Epithelial cell of esophagus (primary cell): ENCODE results near the gene ME3.
A peak's percentile ranks its signal among the peaks of the same experiment; 100 is the strongest.

Source experiments
- DNase-seq: peaks from one replicate; pipeline ENCODE4 v3.0.0; 2010; ENCODE audit warnings: low read depth
- H3K4me3 ChIP-seq: 2 replicates; pipeline ENCODE4 v1.5.1; 2011; ENCODE audit warnings: mild to moderate bottlenecking, low read length, control low read depth
- CTCF ChIP-seq: IDR thresholded peaks from 2 replicates; pipeline ENCODE4 v1.5.1; 2011; ENCODE audit warnings: low read depth, mild to moderate bottlenecking, low read length, control low read depth, inconsistent platforms; ENCODE audit not compliant: insufficient read depth; ENCODE audit errors: missing control alignments

ME3 gene

GRCh38 chr11:86693518-86693917, 21.1 kb upstream of the ME3 start:
- TF ChIP-seq CTCF, result no peak
- DNase-seq, result no peak
- H3K4me3 ChIP-seq, result no peak overlapping the region

GRCh38 chr11:86692746-86693145, 20.3 kb upstream of the ME3 start:
- no peak for TF ChIP-seq CTCF
- H3K4me3 ChIP-seq, result no peak overlapping the region
- DNase-seq, result no peak

- DNase-seq, result peak; percentile 51
- no peak overlapping the region for H3K4me3 ChIP-seq
- TF ChIP-seq CTCF, result no peak
These were observed 19.9 kb upstream of the ME3 start for GRCh38 chr11:86692317-86692716.

- peak; percentile 90 for DNase-seq
- no peak for TF ChIP-seq CTCF
These were observed 16.2 kb upstream of the ME3 start for GRCh38 chr11:86688398-86689179.

GRCh38 chr11:86687185-86687778, 14.9 kb upstream of the ME3 start:
- TF ChIP-seq CTCF, result no peak
- H3K4me3 ChIP-seq, result no peak overlapping the region
- no peak for DNase-seq

More at GRCh38 chr11:86688398-86689179, 16.2 kb upstream of the ME3 start:
- no peak overlapping the region for H3K4me3 ChIP-seq

- no peak for TF ChIP-seq CTCF
- H3K4me3 ChIP-seq, result no peak overlapping the region
- no peak for DNase-seq
These were observed 14.1 kb upstream of the ME3 start for GRCh38 chr11:86686531-86686930.

- no peak for DNase-seq
- no peak overlapping the region for H3K4me3 ChIP-seq
- TF ChIP-seq CTCF, result no peak
These were observed 9.0 kb upstream of the ME3 start for GRCh38 chr11:86681483-86681756.
